HG02678 (cell line): ENCODE measurements around the gene SRF.
A peak's percentile ranks its signal among the peaks of the same experiment; 100 is the strongest.

Experiments used
- ATAC-seq: cut with Tn5 transposase; IDR thresholded peaks from one replicate; pipeline ENCODE4 v1.9.1; 2021; ENCODE audit warnings: mild to moderate bottlenecking, moderate library complexity; ENCODE audit not compliant: unreplicated experiment

SRF gene

GRCh38 chr6:43181621-43181941 is 10.5 kb downstream of the SRF start:
- ATAC-seq = no peak

GRCh38 chr6:43181942-43182860 is 11.1 kb downstream of the SRF start, which contains the start of gene CUL9:
Gene CUL9, plus strand, starts transcription at chr6:43182196. Its CDS starts 2,115 bp downstream, at chr6:43184311.
- peak; percentile 97 for ATAC-seq

GRCh38 chr6:43183441-43183840 is 12.4 kb downstream of the SRF start:
- no peak for ATAC-seq

- ATAC-seq = no peak
Measured at GRCh38 chr6:43184268-43184985, 13.4 kb downstream of the SRF start.

- no peak for ATAC-seq
Measured at GRCh38 chr6:43185391-43185985, 14.4 kb downstream of the SRF start.

GRCh38 chr6:43186019-43186418 is 14.9 kb downstream of the SRF start:
- ATAC-seq = no peak

GRCh38 chr6:43186706-43187105 is 15.6 kb downstream of the SRF start:
- no peak for ATAC-seq

- ATAC-seq = no peak
Measured at GRCh38 chr6:43187821-43188220, 16.8 kb downstream of the SRF start.

- ATAC-seq = no peak
Measured at GRCh38 chr6:43188426-43188825, 17.4 kb downstream of the SRF start.

- ATAC-seq = no peak
Measured at GRCh38 chr6:43189776-43190304, 18.8 kb downstream of the SRF start.

- ATAC-seq = no peak
Measured at GRCh38 chr6:43192911-43193310, 21.8 kb downstream of the SRF start.

- ATAC-seq = no peak
Measured at GRCh38 chr6:43193929-43194328, 22.9 kb downstream of the SRF start.

GRCh38 chr6:43196337-43196736 is 25.3 kb downstream of the SRF start:
- ATAC-seq = no peak

GRCh38 chr6:43199912-43200311 is 28.8 kb downstream of the SRF start:
- no peak for ATAC-seq

- ATAC-seq = no peak
Measured at GRCh38 chr6:43200541-43200940, 29.5 kb downstream of the SRF start.

GRCh38 chr6:43202451-43202850 is 31.4 kb downstream of the SRF start:
- ATAC-seq = no peak

- no peak for ATAC-seq
Measured at GRCh38 chr6:43203029-43203717, 32.1 kb downstream of the SRF start.

- no peak for ATAC-seq
Measured at GRCh38 chr6:43203718-43204095, 32.6 kb downstream of the SRF start.

GRCh38 chr6:43204271-43205105 is 33.4 kb downstream of the SRF start:
- ATAC-seq = no peak

- no peak for ATAC-seq
Measured at GRCh38 chr6:43205849-43206248, 34.8 kb downstream of the SRF start.
